ENCODE data around the gene P4HA2.

The P4HA2 gene

DNA sequence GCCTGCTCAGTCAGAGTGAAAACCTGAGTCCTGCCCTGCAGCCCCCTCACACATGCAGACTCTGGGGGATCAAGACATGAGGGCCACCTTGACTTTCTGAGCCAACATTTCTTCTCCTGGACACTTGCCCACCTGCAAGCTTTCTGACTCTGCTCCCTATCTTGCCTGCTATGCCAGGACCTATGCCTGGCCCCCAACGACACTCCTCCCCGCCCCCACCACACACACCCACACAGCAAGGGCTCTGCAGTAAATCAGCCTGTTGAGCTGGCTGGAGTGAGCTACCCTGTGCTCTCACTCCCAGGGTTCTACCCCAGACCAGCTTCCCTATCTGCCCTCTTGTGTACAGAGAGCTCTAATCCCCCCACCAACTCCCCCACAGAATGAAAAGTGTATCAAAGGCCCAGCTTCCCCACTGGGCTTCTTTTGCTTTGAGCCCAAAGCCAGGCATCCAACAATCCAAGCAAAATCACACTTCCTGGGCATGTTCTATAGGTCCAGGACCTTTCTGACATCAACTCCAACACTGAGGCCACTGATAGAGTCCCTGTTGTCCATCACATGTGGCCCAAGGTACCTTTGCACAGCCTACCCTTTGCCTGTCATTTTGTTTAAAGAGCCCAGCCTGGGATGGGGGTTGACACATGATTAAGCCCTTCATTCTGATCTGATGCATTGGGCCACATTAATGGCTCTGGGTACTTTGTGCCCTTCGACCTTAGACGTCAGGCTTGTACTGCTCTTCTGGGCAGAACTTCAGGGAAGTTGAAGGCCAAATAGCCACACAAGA is 37.1 kb upstream of the P4HA2 start:
- no peak for DNase-seq (ENCODE audit: low spot score)

DNA sequence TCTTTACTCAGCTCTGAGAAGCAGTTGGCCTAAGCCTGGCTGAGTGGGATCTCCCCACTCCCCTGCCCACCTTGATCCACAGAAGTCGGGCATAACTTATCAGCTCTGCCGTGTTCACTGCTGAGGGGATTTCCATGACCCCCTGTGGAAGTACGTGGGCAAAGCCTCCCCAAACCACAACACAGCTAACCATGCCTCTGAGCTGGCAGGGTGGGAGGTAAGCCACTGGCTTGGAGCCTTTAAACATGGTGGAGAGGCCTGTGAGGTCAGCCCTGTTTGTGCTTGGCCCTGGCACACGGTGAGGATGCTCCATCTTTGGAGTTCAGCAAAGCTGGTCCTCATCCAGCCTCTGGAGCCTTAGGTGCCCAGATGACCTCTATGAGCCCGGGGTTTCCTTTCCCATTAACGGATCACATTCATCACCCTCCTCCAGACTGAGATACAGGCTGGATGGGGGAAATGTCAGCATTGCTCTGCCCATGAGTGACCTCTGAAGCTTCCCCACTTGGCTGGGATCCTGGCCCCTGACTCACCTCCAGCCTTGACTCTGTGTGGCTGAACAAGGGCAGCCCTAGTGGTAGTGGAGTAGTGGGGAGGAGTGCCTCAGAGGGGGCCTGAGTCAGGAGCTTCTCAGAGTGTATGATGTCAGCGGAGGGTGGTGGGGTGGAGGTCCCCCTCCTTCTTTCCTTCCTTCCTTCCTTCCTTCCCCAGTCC is 36.1 kb upstream of the P4HA2 start:
- peak; percentile 92 for DNase-seq (ENCODE audit: low spot score)

DNA sequence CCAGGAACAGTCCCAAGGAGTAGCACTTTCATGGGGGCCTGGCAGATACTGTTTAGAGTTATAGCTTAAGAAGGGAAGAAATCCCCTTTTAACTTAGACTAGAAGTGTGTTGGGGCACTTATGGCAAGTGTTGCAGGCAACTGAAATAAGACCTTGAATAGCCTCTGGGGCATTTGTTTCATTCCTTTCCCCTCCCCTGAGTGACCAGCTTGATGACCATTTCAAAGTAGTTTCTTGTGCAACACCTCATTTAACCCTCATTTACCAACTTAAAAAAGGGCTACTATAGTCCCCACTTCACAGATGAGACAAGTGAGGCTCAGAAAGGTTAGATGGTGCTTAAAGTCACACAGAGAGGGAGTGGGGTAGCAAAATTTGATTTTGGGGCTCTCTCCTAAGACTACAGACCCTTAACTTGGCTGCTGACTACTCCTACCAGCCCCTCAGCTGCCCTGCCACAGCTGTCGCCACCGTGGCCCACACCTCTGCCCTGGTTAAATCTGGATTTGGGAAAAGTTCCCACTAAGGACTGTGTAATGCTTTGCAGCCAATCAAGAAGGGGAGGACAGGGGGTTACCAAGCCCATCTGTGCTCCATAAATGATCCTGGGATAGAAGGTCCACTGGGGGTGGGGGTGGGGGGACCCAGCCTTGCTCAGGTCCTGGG is 35.4 kb upstream of the P4HA2 start:
- no peak for DNase-seq (ENCODE audit: low spot score)

DNA sequence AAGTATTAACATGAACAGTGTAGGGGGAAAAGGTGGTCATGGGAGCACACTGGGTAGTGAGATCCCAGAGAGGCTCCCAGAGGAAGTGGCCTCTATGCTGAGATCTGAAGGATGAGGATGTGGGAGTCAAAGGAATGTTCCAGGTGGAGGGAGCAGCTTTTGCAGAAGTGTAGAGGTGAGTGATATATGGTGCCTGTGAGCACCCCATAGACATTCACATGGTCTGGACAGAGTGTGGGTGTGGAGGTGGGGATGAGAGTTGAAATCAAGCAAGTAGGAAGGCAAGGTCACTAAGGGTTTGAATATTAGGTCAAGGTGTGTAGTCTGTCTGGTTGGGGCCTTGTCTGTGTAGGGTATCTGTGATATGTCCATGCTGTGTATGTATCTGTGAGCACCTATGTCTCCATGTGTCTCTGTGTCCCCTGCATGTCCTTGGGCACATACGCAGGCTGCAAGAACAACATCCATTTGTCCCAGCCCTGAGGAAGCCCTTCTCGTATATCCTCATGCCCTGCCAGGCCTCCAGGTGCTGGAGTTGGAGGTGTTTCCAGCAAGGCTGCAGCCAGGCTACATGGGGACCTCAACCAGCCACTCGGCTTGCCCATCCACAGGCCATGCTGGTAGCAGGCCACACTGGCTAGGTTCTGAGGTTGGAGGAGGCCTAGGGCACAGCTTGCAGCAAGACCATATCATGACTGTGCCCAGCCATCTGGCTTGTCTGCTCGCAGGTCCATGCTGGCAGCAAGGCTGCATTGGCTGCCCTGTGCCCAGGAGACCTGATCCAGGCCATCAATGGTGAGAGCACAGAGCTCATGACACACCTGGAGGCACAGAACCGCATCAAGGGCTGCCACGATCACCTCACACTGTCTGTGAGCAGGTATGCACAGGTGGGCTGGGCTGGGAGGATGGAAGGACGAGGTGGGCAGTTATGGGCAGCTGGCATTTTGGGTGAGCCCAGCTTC is 34.5 kb upstream of the P4HA2 start:
- no peak for DNase-seq (ENCODE audit: low spot score)

DNA sequence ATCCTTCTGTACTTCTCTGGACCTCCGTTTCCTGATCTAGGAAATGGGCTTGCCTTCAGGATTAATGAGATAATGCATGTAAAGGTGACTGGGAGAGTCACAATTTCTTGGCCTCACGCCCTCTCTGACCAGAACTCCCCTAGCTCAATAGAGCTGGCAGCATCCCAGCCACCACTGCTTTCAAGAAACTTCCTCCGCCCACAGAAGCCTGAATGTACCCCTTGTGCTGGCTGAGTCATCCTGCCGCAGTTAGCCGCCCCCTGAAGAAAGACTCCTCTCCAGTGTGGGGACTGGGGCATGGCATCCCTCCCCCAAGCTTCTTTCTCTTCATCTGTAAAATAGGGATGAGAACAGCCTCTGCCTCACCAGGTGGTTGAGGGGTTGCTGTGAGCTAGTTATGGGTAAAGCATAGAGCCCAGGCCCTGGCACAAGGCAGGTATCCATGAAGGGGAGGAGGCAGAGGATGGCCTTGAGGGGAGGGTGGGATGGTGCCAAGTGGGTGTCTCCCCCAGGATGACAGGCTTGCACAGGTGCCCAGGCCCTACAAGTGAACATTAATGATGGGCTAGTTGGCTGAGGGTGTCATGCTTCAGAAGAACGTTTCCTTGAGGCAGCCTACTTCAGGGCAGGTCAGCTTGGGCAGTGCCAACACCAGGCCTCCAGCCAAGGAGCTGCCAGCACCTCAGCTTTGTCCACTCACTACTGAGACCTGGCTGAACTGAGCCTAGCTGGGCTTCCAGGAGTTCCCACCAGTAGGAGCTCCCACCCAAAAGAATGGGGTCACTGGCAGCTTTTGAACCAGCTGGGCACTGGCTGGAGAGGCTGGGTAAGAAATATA is 33.3 kb upstream of the P4HA2 start:
- DNase-seq (ENCODE audit: low spot score), result no peak

DNA sequence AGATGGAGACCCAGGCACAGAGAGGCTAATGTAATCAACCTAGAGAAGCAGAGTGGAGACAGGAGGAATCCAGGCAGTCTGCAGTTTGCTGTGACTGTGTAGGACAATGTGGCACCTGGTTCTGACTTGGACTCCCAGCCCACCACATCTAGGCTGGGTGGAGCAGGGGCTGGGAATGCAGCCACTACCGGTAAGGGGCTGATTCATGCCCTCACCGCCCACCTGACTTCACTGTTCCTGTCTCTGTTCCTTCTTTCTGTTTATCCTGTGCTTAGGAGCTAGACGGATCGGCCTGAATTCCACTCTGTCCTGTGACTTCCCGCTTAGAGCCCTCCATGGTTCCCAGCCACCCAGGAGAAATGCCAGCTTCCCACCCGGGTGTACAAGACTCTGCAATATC is 32.4 kb upstream of the P4HA2 start:
- no peak for DNase-seq (ENCODE audit: low spot score)

DNA sequence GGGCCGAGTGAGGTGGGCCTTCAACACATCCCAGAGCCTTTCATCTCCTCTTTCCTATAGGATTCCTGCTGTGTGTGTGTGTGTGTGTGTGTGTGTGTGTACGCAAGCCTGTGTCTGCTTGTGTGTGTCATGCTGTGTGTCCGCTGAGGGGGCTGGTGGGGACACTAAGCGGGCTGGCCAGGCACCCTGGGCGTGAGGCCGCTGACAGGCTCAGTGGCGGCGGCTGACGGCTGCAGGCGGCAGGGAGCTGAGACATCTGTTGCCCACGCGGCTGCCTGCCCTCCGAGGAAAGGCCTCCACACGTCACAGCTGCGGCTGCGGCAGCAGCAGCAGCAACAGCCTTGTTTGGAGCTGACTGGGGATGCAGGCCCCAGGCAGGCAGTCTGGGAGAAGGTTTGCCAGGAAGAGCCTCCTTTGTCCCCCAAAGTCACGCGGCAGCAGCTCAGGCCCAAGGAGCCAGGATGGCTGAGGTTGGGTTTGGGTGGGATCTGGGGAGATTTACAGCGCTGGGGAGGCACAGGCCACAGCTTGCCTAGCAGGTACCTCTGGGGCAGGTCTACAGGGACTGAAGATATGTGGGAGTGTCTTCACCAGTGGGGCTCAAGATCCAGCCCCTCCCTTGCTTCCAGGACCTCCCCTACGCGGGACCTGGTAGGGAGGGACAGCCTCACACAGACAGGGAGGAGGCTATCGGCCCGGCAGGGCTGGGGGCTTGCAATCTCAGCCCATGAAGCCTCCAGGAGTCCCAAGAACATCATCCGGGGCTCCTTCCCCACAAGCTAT is 31.6 kb upstream of the P4HA2 start:
- DNase-seq (ENCODE audit: low spot score), result peak; percentile 88

DNA sequence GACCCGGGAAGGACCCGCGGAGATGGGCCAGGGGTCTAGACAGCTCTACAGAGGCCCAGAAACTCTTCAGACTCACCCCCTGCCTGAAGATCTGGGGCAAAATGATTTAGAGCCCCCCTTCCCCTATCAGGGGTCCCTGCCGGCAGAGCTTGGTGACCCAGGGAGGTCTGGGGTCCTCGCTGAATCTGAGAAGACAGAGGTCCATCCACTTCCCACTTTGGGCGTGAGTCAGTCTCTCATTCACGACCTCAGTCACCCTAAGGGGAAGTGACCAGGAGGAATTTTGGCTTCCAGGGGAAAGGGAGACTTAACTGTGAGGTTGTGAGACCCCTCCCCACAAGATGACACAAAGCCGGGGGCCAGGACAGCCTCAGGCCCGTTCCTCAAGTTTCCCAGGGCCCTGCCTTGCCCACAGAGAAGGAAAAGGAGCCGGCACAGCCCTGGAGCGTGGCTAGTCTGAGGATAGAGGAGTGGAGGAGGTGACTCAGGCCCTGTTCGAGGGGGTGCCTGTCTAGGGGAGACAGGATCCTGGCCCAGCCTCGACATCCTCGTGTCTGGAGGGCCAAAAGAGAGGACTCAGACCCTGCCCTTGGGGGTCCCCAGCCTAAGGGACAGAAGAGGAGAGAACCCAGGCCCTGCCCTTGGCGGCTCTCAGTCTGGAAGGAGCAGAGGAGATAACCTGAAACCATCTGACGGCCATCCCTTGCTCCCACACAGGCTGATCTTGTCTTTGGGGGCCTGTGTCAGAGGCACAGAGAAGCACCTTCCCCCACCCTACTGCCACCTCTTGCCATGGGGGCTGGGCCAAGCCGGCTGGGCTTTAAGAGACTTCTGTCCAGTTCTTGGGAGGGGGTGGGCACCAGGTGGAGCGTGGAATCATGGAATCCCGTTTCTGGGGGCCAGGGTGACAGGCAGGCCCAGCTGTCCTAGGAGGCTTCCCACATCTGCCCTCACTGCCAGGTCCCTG is 30.7 kb upstream of the P4HA2 start:
- peak; percentile 57 for DNase-seq (ENCODE audit: low spot score)

DNA sequence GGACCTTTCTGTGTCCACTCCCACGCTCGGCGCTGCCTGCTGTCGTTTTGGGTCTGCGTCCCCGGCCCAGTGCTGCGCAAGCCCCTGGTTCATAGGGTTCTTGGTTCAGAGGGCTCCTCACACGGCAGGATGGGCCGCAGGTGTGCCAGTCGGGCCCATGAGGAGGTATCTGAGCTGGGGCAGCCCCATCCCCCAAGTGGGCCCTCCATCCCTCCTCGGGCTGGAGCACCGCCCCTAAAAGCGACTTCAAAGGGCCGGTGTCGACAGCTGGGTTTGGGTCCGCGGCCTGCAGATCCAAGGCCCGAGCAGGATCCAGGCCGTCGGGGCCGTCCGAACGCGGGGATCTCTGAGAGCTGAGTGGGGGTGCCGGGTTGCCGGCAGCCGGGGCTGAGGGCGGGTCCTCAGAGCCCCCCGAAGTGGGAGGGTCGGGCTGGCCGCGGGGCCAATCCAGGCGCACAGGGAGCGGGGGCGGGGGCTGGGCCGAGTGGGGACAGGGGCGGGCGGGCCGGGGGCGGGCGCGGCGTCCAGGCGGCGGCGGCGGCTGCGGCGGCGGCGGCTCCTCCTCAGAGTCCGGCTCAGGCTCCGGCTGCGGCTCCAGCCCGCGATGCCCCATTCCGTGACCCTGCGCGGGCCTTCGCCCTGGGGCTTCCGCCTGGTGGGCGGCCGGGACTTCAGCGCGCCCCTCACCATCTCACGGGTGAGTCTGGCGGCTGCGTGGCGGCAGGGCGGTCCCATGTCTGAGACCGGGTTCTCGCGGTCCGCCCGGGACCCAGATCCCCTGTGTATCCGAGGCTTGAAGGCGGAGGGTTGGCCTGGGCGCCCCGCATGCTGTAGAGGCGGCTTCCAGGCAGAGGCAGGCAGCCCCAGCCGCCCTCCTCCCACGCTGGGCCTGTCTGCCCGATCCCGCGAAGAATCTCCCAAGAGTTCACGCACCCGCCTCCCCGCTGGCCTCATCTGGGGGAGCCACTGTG is 29.8 kb upstream of the P4HA2 start, which contains the start of gene PDLIM4:
PDLIM4 (plus strand) TSS at position 566 of the 971 bp plus-strand sequence; CDS start at position 605, 39 bp downstream.
- peak; percentile 60 for DNase-seq (ENCODE audit: low spot score)

DNA sequence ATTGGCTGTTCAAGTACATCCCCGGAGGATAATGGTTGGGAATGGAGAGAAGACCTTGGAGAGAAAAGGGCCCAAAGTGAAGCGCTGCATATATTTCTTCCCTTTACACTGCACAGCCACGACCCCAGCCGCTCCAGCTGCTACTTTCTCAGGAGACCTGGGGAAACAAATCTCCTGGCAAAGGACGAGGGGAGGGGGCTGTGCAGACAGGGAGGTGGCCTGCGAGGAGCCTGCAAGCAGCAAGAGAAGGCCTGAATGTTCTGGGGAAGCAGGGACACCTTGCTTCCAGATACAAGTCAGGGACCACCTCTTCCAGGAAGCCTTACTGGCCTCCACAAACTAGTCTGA is 29.1 kb upstream of the P4HA2 start:
- DNase-seq (ENCODE audit: low spot score), result no peak

DNA sequence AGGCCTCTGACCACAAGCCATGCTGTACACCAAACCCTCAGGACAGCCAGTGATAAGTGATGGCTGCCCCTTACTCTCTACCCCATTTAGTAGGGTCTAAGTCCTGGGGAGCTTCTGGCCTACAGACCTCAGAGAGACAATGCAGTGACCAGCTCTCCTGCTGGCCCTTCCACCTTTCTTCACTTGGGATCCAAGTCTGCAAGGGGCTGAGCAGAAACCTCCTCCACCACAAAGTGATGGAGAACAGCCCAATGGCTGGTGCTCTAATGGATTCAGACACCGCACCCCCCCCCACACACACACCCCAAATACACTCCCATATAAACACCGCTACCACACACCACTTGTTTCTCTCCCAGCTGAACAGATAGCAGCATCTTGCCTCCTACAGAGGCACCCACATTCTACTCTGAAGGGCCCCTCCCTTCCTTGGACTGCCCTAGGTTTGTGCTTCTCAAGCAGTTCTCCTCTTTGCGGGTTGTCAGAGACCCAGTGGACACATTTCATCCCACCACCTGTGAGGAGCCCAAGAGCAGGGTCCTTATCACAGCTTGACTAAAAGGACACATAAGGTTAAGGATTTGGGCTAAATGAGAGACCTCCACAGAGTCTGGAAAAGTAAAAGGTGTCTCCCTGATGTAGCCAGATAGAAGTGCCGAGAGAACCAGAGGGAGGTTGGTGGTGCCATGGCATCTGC is 28.6 kb upstream of the P4HA2 start:
- DNase-seq (ENCODE audit: low spot score), result no peak

DNA sequence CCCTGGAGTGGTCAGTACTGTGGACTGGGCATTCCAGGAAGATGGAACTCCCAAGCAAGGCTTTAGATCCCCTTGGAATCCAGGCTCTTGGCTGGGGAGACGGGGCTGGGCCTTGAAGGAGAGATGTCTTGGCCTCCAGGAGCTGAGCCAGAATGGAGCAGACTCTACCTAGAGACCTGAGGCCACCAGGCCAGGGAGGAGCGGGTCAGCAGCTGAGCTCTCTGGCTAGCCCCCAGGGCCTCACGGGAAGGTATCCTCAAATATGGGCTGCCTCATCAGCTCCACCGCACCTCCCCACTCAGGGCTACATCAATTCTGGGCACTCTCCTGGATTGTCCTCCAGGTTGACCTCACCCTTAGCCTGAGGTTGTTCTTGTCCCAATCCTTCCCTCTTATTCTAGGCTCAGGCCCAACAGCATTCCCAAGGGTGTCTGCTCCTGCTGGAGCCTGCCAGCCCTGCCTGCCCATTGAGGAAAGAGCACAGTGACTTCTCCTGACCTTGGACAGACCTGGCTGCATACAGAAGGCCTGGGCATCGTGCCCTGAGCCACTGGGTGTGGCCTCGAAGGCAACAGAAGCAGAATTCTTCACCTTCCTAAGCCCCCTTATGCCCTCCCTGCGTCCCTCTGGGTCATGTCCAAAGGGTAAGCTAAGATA is 26.8 kb upstream of the P4HA2 start:
- DNase-seq (ENCODE audit: low spot score), result no peak

DNA sequence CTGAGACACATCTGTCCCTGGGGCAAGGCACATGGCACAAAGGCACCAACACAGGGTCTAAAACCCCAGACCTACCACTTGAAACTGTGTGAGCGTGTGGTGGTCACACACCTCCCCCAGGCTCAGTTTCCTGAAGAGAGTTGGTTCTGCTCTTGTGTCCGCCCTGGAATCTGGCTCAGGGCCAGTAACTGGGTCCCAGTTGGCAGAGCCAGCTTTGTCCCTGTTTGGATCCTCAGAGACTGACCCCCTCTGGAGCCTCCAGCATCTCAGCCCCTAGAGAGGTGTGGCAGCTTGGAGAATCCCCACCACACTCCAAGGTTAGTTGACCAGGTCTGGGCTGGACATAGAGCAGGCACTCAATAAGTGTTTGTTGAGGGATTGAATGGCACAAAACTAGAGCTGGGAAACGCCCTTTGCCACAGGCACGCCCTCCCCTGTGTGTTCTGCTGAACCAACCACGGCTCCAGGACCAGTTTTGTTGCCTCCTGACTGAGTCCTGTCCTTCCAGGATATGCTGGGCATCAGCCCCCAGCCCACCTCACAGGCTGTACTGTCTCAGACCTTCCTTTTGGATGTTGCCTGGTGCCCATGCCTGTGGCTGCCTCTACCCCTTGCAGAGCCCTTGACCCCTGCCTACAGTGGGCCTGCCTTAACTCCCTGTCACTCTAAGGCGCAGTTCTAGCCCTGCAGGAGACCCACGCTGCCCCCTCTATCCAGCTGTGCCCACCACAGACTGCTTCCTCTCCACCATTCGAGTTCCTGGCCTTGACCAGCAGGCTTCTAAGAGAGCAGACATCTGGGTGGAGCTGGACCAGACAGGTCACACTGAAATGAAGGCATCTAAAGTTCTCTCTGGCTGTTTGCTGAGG is 26.0 kb upstream of the P4HA2 start:
- no peak for DNase-seq (ENCODE audit: low spot score)

DNA sequence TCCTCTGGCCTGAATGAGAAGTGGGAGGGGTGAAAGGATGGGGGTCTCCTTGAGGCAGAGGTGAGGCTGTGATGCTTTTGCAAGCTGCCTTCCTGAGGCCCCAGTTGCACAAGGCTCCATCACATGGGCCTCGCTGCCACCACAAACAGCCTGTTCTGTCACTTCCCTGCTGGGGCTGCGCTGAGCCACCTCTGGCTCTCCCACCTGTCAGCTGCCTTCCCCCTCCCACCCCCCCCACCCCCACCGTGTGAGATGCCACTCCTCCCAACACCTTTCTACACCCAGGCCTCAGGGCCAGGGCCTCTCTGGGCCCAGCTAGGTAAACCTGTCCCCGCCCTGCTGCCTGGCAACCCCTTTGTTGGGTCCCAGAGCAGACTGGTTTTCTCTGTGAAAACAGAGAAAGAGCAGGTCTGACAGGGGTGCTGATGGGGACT is 25.4 kb upstream of the P4HA2 start:
- no peak for DNase-seq (ENCODE audit: low spot score)

DNA sequence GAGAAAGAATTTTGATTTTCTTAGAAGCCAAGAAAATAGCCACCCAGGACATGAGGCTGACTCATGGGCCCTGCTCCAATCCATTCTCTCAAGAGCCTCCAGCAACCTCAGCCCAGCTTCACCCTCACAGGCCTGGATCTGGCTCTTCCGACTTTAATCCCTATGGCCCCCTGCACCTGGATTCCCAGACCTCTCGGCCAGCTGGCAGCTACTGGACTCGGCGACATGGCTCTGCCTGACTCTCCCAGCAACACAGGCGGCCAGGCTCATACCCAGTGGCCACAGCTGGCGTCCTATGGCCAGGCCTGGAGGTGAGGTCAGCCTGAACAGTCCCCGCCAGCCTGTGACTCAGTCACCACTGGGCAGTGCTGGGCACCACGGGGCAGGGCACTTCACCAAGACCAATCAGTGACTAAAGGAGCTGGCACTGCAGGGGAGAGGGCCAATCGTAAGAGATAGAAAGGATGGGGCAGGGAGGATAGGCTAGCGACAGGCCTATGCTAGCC is 23.6 kb upstream of the P4HA2 start:
- DNase-seq (ENCODE audit: low spot score), result peak; percentile 16

All from AG08395 (cell line).